SK-N-SH (cell line): ENCODE measurements around the gene ZP1. TPM values are rescaled to one million over a fixed set of nuclear protein-coding genes. Genes with fewer than 3 reads are reported as not detected.

Experiments used
- CTCF ChIA-PET: fragments of 300-600, 350-600 bp; formaldehyde crosslinking; extraction: SDS; loops from one replicate; lab custom pipeline; 2021; lab: Yijun Ruan, JAX
- POLR2A ChIA-PET: fragments of 350-600 bp; sonication (Branson Sonifier 250); formaldehyde crosslinking; extraction: SDS; loops from one replicate; lab custom pipeline; 2020; ENCODE audit warnings: antibody characterized with exemption, inconsistent platforms; lab: Yijun Ruan, JAX
- DNase-seq: peaks from one replicate; pipeline ENCODE4 v3.0.0; 2012
- H2AFZ ChIP-seq: fragments of 200-600 bp; sonication (generic); 2 replicates; pipeline ENCODE4 v1.8.1; 2016; ENCODE audit warnings: antibody characterized with exemption, mild to moderate bottlenecking, low read depth
- H3F3A ChIP-seq: fragments of 200-600 bp; sonication (generic); replicated peaks from 2 replicates; pipeline ENCODE3; 2016; ENCODE audit warnings: antibody characterized with exemption, mild to moderate bottlenecking; ENCODE audit not compliant: insufficient read depth
- H3K27ac ChIP-seq, 2 experiments: fragments of 200-500 bp in 1 of 2; fragments of 200-600 bp in 1 of 2; sonication (Bioruptor generic) in 1 of 2; sonication (generic), shearing (Covaris generic) in 1 of 2; 2 replicates each; pipeline versions ENCODE4 v1.5.1 to v1.6.1; 2014 to 2016; ENCODE audit warnings: low read depth in 2 of 2, inconsistent platforms in 1 of 2, low read length in 1 of 2, mild to moderate bottlenecking in 1 of 2, mixed read lengths in 1 of 2
- H3K27me3 ChIP-seq: fragments of 200-600 bp; sonication (generic), shearing (Covaris generic); 2 replicates; pipeline ENCODE4 v1.6.1; 2016; ENCODE audit warnings: mixed run types; ENCODE audit not compliant: insufficient read depth
- H3K36me3 ChIP-seq, 2 experiments: fragments of 200-500 bp in 1 of 2; fragments of 200-600 bp in 1 of 2; sonication (Bioruptor generic) in 1 of 2; sonication (generic) in 1 of 2; replicated peaks in 1 of 2; 2 replicates each; pipeline versions ENCODE3 to v1.5.1; 2014 to 2016; ENCODE audit warnings: low read length in 1 of 2, mild to moderate bottlenecking in 1 of 2; ENCODE audit not compliant: insufficient read depth in 2 of 2, control insufficient read depth in 1 of 2
- H3K4me1 ChIP-seq, 2 experiments: fragments of 200-500 bp in 1 of 2; fragments of 200-600 bp in 1 of 2; sonication (Bioruptor generic) in 1 of 2; sonication (generic), shearing (Covaris generic) in 1 of 2; 2 replicates each; pipeline versions ENCODE4 v1.5.1 to v1.6.1; 2014 to 2016; ENCODE audit warnings: low read depth in 1 of 2, low read length in 1 of 2, mixed run types in 1 of 2; ENCODE audit not compliant: insufficient read depth in 2 of 2, control insufficient read depth in 1 of 2
- H3K4me2 ChIP-seq: fragments of 200-600 bp; sonication (generic), shearing (Covaris generic); 2 replicates; pipeline ENCODE4 v1.6.1; 2017; ENCODE audit warnings: mixed run types
- H3K4me3 ChIP-seq, 2 experiments: fragments of 200-500 bp in 1 of 2; fragments of 200-600 bp in 1 of 2; sonication (Bioruptor generic) in 1 of 2; sonication (generic), shearing (Covaris generic) in 1 of 2; 2 replicates each; pipeline versions ENCODE4 v1.5.1 to v1.8.1; 2014 to 2016; ENCODE audit warnings: low read depth in 2 of 2, inconsistent platforms in 1 of 2, low read length in 1 of 2, mild to moderate bottlenecking in 1 of 2, mixed read lengths in 1 of 2, moderate library complexity in 1 of 2
- H3K79me2 ChIP-seq: fragments of 200-600 bp; sonication (generic); 2 replicates; pipeline ENCODE4 v1.8.1; 2017; ENCODE audit warnings: mild to moderate bottlenecking; ENCODE audit not compliant: insufficient read depth
- H3K9ac ChIP-seq: fragments of 200-600 bp; sonication (generic); 2 replicates; pipeline ENCODE4 v1.6.1; 2017; ENCODE audit warnings: mixed run types
- H3K9me2 ChIP-seq: fragments of 200-600 bp; sonication (generic); 2 replicates; pipeline ENCODE4 v1.6.1; 2017; ENCODE audit warnings: mixed run types
- H3K9me3 ChIP-seq: fragments of 200-600 bp; sonication (generic); 2 replicates; pipeline ENCODE4 v1.6.1; 2017; ENCODE audit warnings: mixed run types, mild to moderate bottlenecking, moderate library complexity
- H4K20me1 ChIP-seq: fragments of 200-600 bp; sonication (generic); 2 replicates; pipeline ENCODE4 v1.6.1; 2017; ENCODE audit warnings: mild to moderate bottlenecking, mixed run types; ENCODE audit not compliant: insufficient read depth
- IRF3 ChIP-seq: fragments of 150-350 bp; IDR thresholded peaks from 2 replicates; pipeline ENCODE4 v1.6.1; 2016; ENCODE audit warnings: mild to moderate bottlenecking, low read depth, low read length
- NRF1 ChIP-seq: IDR thresholded peaks from 2 replicates; pipeline ENCODE4 v1.6.1; 2012; ENCODE audit warnings: low read depth, mild to moderate bottlenecking, low read length
- RXRA ChIP-seq: IDR thresholded peaks from 2 replicates; pipeline ENCODE4 v1.4.0; 2012; ENCODE audit warnings: low read depth, mild to moderate bottlenecking, borderline replicate concordance
- WGBS: methylation state at CpG from one replicate; pipeline ENCODE4 v1.1.6; 2017; ENCODE audit warnings: low lambda C conversion rate; 5-methylcytosine and 5-hydroxymethylcytosine counted together
- polyA plus RNA-seq, 3 experiments: library from polyadenylated mRNA; depleted of rRNA; stranded (reverse); fragments of >200 nt; gene quantifications; 2 replicates each; pipeline ENCODE4 v1.2.3, GENCODE V29; 2012
- TF ChIP-seq, protein P1 (sequence below): fragments of 200-600 bp; sonication (generic); IDR thresholded peaks from 2 replicates; pipeline ENCODE4 v1.6.1; 2017; ENCODE audit warnings: antibody characterized with exemption, mild to moderate bottlenecking, moderate library complexity

Gene ZP1
- polyA plus RNA-seq, 1 of the 3 experiments (the other 2 are of a cell fraction): not detected

DNA sequence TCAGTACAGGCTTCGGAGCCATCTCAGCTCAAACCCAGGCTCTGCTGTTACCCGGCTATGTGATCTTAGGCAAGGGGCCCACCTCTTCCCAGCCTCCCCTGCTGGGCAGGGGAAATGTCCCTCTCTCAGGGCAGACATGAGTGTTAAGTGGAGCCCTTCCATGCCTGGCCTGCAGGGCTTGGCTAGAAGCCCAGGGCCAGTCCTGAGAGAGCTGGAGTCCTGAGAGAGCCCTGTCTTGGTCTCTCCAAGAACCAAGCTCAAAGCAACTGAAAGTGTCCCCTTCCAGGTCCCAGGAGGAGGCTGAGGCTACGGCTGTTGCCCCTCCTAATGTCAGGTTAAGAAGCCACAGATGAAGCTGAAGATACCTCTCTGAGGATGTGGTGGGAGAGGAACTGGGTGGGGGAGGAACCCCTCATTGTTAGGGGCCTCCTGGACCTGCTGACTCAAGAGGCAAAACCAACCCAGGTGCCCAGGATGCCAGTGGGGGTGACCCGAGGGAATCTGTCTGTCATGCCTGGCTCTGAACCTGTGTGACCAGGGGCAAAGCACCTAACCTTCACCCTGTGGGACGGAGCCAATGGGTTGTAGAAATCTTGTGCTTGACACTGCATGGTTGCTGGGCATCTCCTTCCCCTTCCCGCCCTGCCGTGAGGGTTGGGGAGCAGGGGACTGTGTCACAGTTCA is 4.2 kb downstream of the ZP1 start:
- no peaks in the 10 kb centered on the region for H4K20me1 ChIP-seq
- no peak overlapping the region for H3K27ac ChIP-seq
- no peaks in the 10 kb centered on the region for H3K79me2 ChIP-seq
- H2AFZ ChIP-seq: no peak overlapping the region
- ChIA-PET CTCF (interaction anchor here (1.4 to 7.7 kb wide), 4 partner anchors 15 to 41 kb away, joined by 5 to 56 read pairs (median 11); no protein-coding TSS in a partner anchor), POLR2A (no interaction called here)
- H3K9me3 ChIP-seq: no peaks in the 10 kb centered on the region
- TF ChIP-seq, protein P1, sequence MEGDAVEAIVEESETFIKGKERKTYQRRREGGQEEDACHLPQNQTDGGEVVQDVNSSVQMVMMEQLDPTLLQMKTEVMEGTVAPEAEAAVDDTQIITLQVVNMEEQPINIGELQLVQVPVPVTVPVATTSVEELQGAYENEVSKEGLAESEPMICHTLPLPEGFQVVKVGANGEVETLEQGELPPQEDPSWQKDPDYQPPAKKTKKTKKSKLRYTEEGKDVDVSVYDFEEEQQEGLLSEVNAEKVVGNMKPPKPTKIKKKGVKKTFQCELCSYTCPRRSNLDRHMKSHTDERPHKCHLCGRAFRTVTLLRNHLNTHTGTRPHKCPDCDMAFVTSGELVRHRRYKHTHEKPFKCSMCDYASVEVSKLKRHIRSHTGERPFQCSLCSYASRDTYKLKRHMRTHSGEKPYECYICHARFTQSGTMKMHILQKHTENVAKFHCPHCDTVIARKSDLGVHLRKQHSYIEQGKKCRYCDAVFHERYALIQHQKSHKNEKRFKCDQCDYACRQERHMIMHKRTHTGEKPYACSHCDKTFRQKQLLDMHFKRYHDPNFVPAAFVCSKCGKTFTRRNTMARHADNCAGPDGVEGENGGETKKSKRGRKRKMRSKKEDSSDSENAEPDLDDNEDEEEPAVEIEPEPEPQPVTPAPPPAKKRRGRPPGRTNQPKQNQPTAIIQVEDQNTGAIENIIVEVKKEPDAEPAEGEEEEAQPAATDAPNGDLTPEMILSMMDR: no peak
- no peak for TF ChIP-seq IRF3
- TF ChIP-seq NRF1: no peak
- H3K4me1 ChIP-seq: peaks cover 0 to 8% of the 10 kb centered on the region in 2 experiments; a peak in 1 of 4 replicates
- H3K36me3 ChIP-seq: no peaks in the 10 kb centered on the region
- no peak overlapping the region for H3K4me2 ChIP-seq
- H3F3A ChIP-seq: no peaks in the 10 kb centered on the region
- peak; percentile 29 for DNase-seq
- no peak overlapping the region for H3K4me3 ChIP-seq
- H3K9ac ChIP-seq: no peak overlapping the region
- WGBS: no CpG with 5 or more reads among the region's 7 CpGs
- no peaks in the 10 kb centered on the region for H3K27me3 ChIP-seq
- no peaks in the 10 kb centered on the region for H3K9me2 ChIP-seq

GRCh38 chr11:60872124-60872960 is 5.0 kb downstream of the ZP1 start:
- TF ChIP-seq RXRA: 0 out of 2 replicates have a peak, but pooled peaks have one; percentile 19
- TF ChIP-seq IRF3: no peak
- DNase-seq: peak; percentile 12
- Histone ChIP-seq H4K20me1 (no peaks in the 10 kb centered on the region), H3K4me2 (no peak overlapping the region), H3K27ac (no peak overlapping the region), H3K36me3 (no peaks in the 10 kb centered on the region), H3K79me2 (no peaks in the 10 kb centered on the region), H2AFZ (no peak overlapping the region), H3K4me1 (peaks cover 0 to 8% of the 10 kb centered on the region in 2 experiments; a peak in 1 of 4 replicates), H3K4me3 (no peak overlapping the region), H3K9me2 (no peaks in the 10 kb centered on the region), H3K9ac (no peak overlapping the region), H3F3A (no peaks in the 10 kb centered on the region), H3K27me3 (no peaks in the 10 kb centered on the region), H3K9me3 (no peaks in the 10 kb centered on the region)
- POLR2A ChIA-PET: no interaction called here
- CTCF ChIA-PET: interaction anchor here (1.6 to 7.7 kb wide), 3 partner anchors 15 to 41 kb away, joined by 6 to 56 read pairs (median 16); no protein-coding TSS in a partner anchor
- WGBS: 78% methylated on average over 6 of the region's 6 CpGs
